ENCODE data around the gene TMEM209. TPM values are rescaled to one million over a fixed set of nuclear protein-coding genes. Genes with fewer than 3 reads are reported as not detected.

TMEM209 gene
- total and polyA plus RNA-seq, 12 donors, result 5.9 to 14.7 (median 12.5) TPM

- intact Hi-C loops (cut with DNase I), result no loop called here
- no peaks in the 10 kb centered on the region for H3K27me3 ChIP-seq
- ATAC-seq, result peak in 7 of 8 donors; percentile 5 to 52 (median 19)
- peaks cover 0 to 7% (median 0%) of the 10 kb centered on the region in 9 donors for H3K4me1 ChIP-seq
- DNase-seq, result no peak
- 74 to 75% methylated on average over 31 of the region's 31 CpGs for WGBS, 2 donors
- peaks cover 0 to 18% (median 2%) of the 10 kb centered on the region in 9 donors for H3K36me3 ChIP-seq
- no peak overlapping the region for H3K4me3 ChIP-seq
- H3K9me3 ChIP-seq, result peaks cover 0 to 28% (median 3%) of the 10 kb centered on the region in 11 donors
- no peak overlapping the region for H3K27ac ChIP-seq
- peak in 2 of 9 donors; percentile 6 to 21 for TF ChIP-seq CTCF (IDR thresholded peaks at IDR 0.05)
Observed at GRCh38 chr7:130154501-130155317, 50.5 kb downstream of the TMEM209 start.

DNA sequence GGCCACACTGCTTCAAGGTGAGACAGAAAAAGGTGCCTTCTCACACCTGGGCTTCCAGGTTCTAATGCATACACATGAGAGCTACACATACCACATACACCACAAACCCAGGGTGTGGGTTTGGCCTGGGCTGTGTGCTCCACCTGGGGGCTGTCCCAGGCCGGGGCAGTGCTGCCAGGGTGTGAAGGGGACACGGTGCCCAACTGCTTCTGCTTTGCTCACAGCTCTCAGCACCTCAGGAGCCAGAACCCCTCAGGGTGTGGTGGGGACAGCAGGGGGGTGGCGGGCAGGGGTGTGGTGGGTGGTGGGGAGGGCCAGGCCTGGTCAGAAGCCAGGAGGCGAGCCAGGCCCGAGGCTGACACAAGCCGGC, 51.1 kb downstream of the TMEM209 start:
- 30 to 45% methylated on average over 6 of the region's 6 CpGs for WGBS, 2 donors
- ATAC-seq, result peak in 5 of 8 donors; percentile 16 to 41 (median 28)
- peaks cover 0 to 28% (median 3%) of the 10 kb centered on the region in 11 donors for H3K9me3 ChIP-seq
- H3K4me1 ChIP-seq, result peaks cover 0 to 8% (median 0%) of the 10 kb centered on the region in 9 donors
- H3K27me3 ChIP-seq, result no peaks in the 10 kb centered on the region
- intact Hi-C loops (cut with DNase I), result no loop called here
- no peak for TF ChIP-seq CTCF (IDR thresholded peaks at IDR 0.05)
- H3K27ac ChIP-seq, result no peak overlapping the region
- peaks cover 0 to 12% (median 0%) of the 10 kb centered on the region in 9 donors for H3K36me3 ChIP-seq
- no peak for DNase-seq
- no peak overlapping the region for H3K4me3 ChIP-seq

- H3K36me3 ChIP-seq, result peaks cover 0 to 4% (median 0%) of the 10 kb centered on the region in 9 donors
- no peak overlapping the region for H3K4me3 ChIP-seq
- peak in 3 of 8 donors; percentile 14 to 25 (median 16) for ATAC-seq
- H3K9me3 ChIP-seq, result peaks cover 0 to 24% (median 3%) of the 10 kb centered on the region in 11 donors
- H3K4me1 ChIP-seq, result peaks cover 0 to 8% (median 0%) of the 10 kb centered on the region in 9 donors
- DNase-seq, result no peak
- 71 to 75% methylated on average over 28 to 29 of the region's 29 CpGs for WGBS, 2 donors
- intact Hi-C loops (cut with DNase I), result no loop called here
- no peak overlapping the region for H3K27ac ChIP-seq
- H3K27me3 ChIP-seq, result no peaks in the 10 kb centered on the region
- TF ChIP-seq CTCF (IDR thresholded peaks at IDR 0.05), result no peak
Observed at GRCh38 chr7:130153211-130153908, 51.8 kb downstream of the TMEM209 start.

DNA sequence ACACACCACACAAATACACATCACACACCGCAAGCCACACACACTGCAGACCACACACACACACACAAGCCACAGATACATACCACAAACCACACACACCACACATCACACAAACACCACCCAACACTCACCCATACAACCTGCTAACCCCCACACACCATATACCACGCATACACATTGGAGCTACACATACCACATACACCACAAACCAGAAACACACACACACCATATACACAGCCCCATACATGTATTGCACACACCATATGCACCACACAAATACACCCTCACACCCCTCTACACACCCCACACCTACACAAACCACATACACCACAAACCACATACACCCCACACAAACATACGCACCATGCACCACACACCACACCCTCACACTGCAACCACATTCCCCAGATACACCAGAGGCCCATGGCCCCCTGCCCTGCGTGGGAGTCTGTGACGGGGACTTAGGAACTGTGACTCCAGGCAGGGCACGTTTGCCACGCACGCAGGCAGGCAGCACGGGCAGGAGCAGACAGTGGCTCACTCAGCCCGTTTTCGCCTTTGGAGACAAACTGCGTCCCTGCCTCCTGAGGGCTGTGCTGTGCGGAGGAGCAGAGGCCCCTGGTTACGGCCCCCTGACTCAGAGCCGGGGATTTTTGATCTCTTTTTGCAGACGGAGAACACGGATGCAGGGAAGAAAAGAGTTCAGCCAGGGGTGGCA, 52.6 kb downstream of the TMEM209 start:
- H3K27ac ChIP-seq, result no peak overlapping the region
- ATAC-seq (no peak), DNase-seq (no peak)
- H3K36me3 ChIP-seq, result no peaks in the 10 kb centered on the region
- peaks cover 0 to 8% (median 0%) of the 10 kb centered on the region in 9 donors for H3K4me1 ChIP-seq
- no peak for TF ChIP-seq CTCF (IDR thresholded peaks at IDR 0.05)
- no peaks in the 10 kb centered on the region for H3K27me3 ChIP-seq
- WGBS, 2 donors, result 81 to 86% methylated on average over 17 of the region's 17 CpGs
- H3K4me3 ChIP-seq, result no peak overlapping the region
- peaks cover 0 to 20% (median 3%) of the 10 kb centered on the region in 11 donors for H3K9me3 ChIP-seq
- intact Hi-C loops (cut with DNase I), result no loop called here
